Kidney (tissue), 14 donors: ENCODE measurements around the gene ITGB5. TPM values are rescaled to one million over a fixed set of nuclear protein-coding genes. Genes with fewer than 3 reads are reported as not detected.
"Not testable (repeated sequence)": the region's sequence is repeated elsewhere in the genome, so short reads cannot be mapped to it uniquely, and the experiment has no call there.

ENCODE experiments used
- DNase-seq, 5 donors: peaks; one replicate each; pipeline ENCODE4 v3.0.0-alpha.2; 2013 to 2020
- FAIRE-seq: peaks from 2 replicates; lab custom pipeline; 2012; peaks lifted over from hg19 to GRCh38; lab: Jason Lieb, UNC
- H3K27ac ChIP-seq, 2 donors: one replicate each; pipeline ENCODE4 v1.7.0; 2013; ENCODE audit warnings: low read depth in 2 of 2, low read length in 2 of 2, inconsistent platforms in 1 of 2
- H3K27me3 ChIP-seq: one replicate; pipeline ENCODE4 v1.7.1; 2013; ENCODE audit warnings: low read length, inconsistent platforms; ENCODE audit not compliant: control insufficient read depth, insufficient read depth
- H3K36me3 ChIP-seq, 3 donors: one replicate each; pipeline versions ENCODE4 v1.7.0 to v1.7.1; 2013; ENCODE audit warnings: low read length in 3 of 3, control low read depth in 1 of 3, inconsistent platforms in 1 of 3; ENCODE audit not compliant: insufficient read depth in 3 of 3, control insufficient read depth in 2 of 3
- H3K4me1 ChIP-seq, 3 donors: one replicate each; pipeline versions ENCODE4 v1.7.0 to v1.7.1; 2013; ENCODE audit warnings: low read length in 3 of 3, inconsistent platforms in 1 of 3, low read depth in 1 of 3; ENCODE audit not compliant: control insufficient read depth in 2 of 3, insufficient read depth in 2 of 3
- H3K4me3 ChIP-seq, 3 donors: one replicate each; pipeline versions ENCODE4 v1.7.0 to v1.8.1; 2013; ENCODE audit warnings: low read length in 3 of 3, control low read depth in 1 of 3, inconsistent platforms in 1 of 3
- H3K9ac ChIP-seq, 3 donors: one replicate each; pipeline versions ENCODE4 v1.7.0 to v1.7.1; 2013; ENCODE audit warnings: low read length in 3 of 3, control low read depth in 1 of 3, inconsistent platforms in 1 of 3
- H3K9me3 ChIP-seq, 3 donors: one replicate each; pipeline versions ENCODE4 v1.7.0 to v1.7.1; 2013; ENCODE audit warnings: low read length in 3 of 3, control low read depth in 1 of 3, inconsistent platforms in 1 of 3; ENCODE audit not compliant: control insufficient read depth in 2 of 3, insufficient read depth in 1 of 3
- CTCF ChIP-seq: IDR thresholded peaks from 3 replicates; pipeline ENCODE4 v1.5.1; 2012; ENCODE audit warnings: mild to moderate bottlenecking, moderate library complexity, borderline replicate concordance; ENCODE audit not compliant: insufficient read depth; ENCODE audit errors: extremely low read depth
- intact Hi-C: fragments of 100-400 bp; cut with DNase I; formaldehyde crosslinking; loops from one replicate; pipeline ENCODE4 v1.11.1; 2022
- polyA plus RNA-seq: library from polyadenylated mRNA; stranded (reverse); fragments of 350-450 nt; fragmentation: Illumina TruSeq; extraction: RNeasy Lipid Tissue Mini Kit (QIAGEN cat#74804); gene quantifications from one replicate; pipeline ENCODE4 v1.2.3, GENCODE V29; 2014; ENCODE audit warnings: low read depth, low replicate concordance; ENCODE audit not compliant: insufficient read depth
- total RNA-seq: library from RNA; stranded (reverse); fragmentation: NEBNext Ultra II Directional; extraction: Animal tissue kit (Norgen Biotek cat#: 25700); gene quantifications from one replicate; pipeline ENCODE4 v1.2.1, GENCODE V29; 2021
- donor health status: control.
- donor health status: control.
- donor health status: control.
- donor health status: control.
- donor health status: control.
- donor health status: DM: yes; HTN: yes; CAD: no.
- donor health status: Normal renal cell carcinoma (clear cell type).

Gene ITGB5
- total and polyA plus RNA-seq, 2 donors from 2014 or later = 115 TPM

GRCh38 chr3:124791142-124791541 is 96.0 kb downstream of the ITGB5 start:
- no peak for TF ChIP-seq CTCF
- Histone ChIP-seq H3K4me1 (peaks cover 0 to 20% (median 18%) of the 10 kb centered on the region in 3 donors), H3K9ac (no peak overlapping the region), H3K27ac (peak overlapping the region in 1 of 2 donors; percentile 14), H3K9me3 (no peaks in the 10 kb centered on the region), H3K4me3 (no peak overlapping the region), H3K27me3 (no peaks in the 10 kb centered on the region), H3K36me3 (peaks cover 0 to 13% (median 11%) of the 10 kb centered on the region in 3 donors)
- DNase-seq = no peak
- FAIRE-seq = no peak
- intact Hi-C loops = no loop called here

- H3K27ac ChIP-seq, H3K9me3 ChIP-seq, FAIRE-seq, H3K9ac ChIP-seq, DNase-seq, H3K4me3 ChIP-seq, H3K27me3 ChIP-seq, H3K36me3 ChIP-seq, intact Hi-C loops: not testable (repeated sequence)
- H3K4me1 ChIP-seq = peaks cover 0 to 26% (median 23%) of the 10 kb centered on the region in 3 donors
Observed at GRCh38 chr3:124789103-124789502, 98.1 kb downstream of the ITGB5 start.

- H3K27ac ChIP-seq = no peak overlapping the region
- TF ChIP-seq CTCF = no peak
- no peak for DNase-seq
Observed at GRCh38 chr3:124788254-124788745, 98.9 kb downstream of the ITGB5 start.

GRCh38 chr3:124787476-124788195 is 99.5 kb downstream of the ITGB5 start:
- TF ChIP-seq CTCF = no peak
- H3K27me3 ChIP-seq = no peaks in the 10 kb centered on the region
- H3K4me1 ChIP-seq = peaks cover 0 to 30% (median 20%) of the 10 kb centered on the region in 3 donors
- no peaks in the 10 kb centered on the region for H3K9me3 ChIP-seq
- intact Hi-C loops = no loop called here
- H3K9ac ChIP-seq = peak overlapping the region in 1 of 3 donors; percentile 36
- H3K4me3 ChIP-seq = no peak overlapping the region
- no peak for DNase-seq
- peak overlapping the region; percentile 62 to 77 for H3K27ac ChIP-seq
- FAIRE-seq = no peak
- peaks cover 0 to 8% (median 0%) of the 10 kb centered on the region in 3 donors for H3K36me3 ChIP-seq

More at GRCh38 chr3:124788254-124788745, 98.9 kb downstream of the ITGB5 start:
- Histone ChIP-seq H3K27me3 (no peaks in the 10 kb centered on the region), H3K9ac (no peak overlapping the region), H3K36me3 (peaks cover 0 to 8% (median 0%) of the 10 kb centered on the region in 3 donors), H3K4me1 (peaks cover 0 to 30% (median 20%) of the 10 kb centered on the region in 3 donors), H3K9me3 (no peaks in the 10 kb centered on the region), H3K4me3 (no peak overlapping the region)
- intact Hi-C loops = no loop called here
- no peak for FAIRE-seq
